K562 (cell line): ENCODE measurements around the gene GGA3. TPM values are rescaled to one million over a fixed set of nuclear protein-coding genes. Genes with fewer than 3 reads are reported as not detected.

Source experiments
- ATAC-seq: fragments of 200-7000 bp; cut with Tn5 transposase; 3 replicates; pipeline ENCODE4 v1.9.1; 2020; ENCODE audit warnings: moderate library complexity
- BruUV-seq: library from RNA; stranded (reverse); fragments of 400-500 nt; replicated peaks from 2 replicates; lab custom pipeline; 2021; lab: Mats Ljungman, UMichigan
- CTCF ChIA-PET: fragments of 300-600 bp; formaldehyde crosslinking; extraction: SDS; loops from one replicate; lab custom pipeline; 2021; ENCODE audit warnings: low intra/inter-chr PET ratio; lab: Yijun Ruan, JAX
- POLR2A ChIA-PET: fragments of 300-600, 350-650 bp; sonication (Branson Sonifier 250); formaldehyde crosslinking; extraction: SDS; loops from one replicate; lab custom pipeline; 2021; ENCODE audit warnings: antibody characterized with exemption, inconsistent platforms; lab: Yijun Ruan, JAX
- DNase-seq, 4 experiments: peaks; one replicate each; pipeline versions ENCODE4 v3.0.0 to v3.0.0-alpha.2; 2011 to 2018; ENCODE audit warnings: low spot score in 3 of 4, mixed read lengths in 3 of 4; ENCODE audit errors: extremely low read depth in 1 of 4
- FAIRE-seq: peaks from 2 replicates; lab custom pipeline; 2011; peaks lifted over from hg19 to GRCh38; lab: Jason Lieb, UNC
- H2AFZ ChIP-seq: 2 replicates; pipeline ENCODE4 v1.6.0; 2011; ENCODE audit warnings: low read depth, low read length, control low read depth, inconsistent platforms
- H3K27ac ChIP-seq: fragments of 200-600 bp; 3 replicates; pipeline ENCODE4 v1.8.0; 2011; ENCODE audit warnings: low read depth, mild to moderate bottlenecking, control low read depth, inconsistent platforms, low read length, moderate library complexity, mixed read lengths; ENCODE audit errors: extremely low read depth
- H3K27me3 ChIP-seq, 2 experiments: fragments of 300-600 bp in 1 of 2; 2 replicates in 1 of 2; 3 replicates in 1 of 2; pipeline versions ENCODE4 v1.6.0 to v1.8.0; 2011; ENCODE audit warnings: inconsistent platforms in 2 of 2, low read length in 2 of 2, mild to moderate bottlenecking in 1 of 2, mixed read lengths in 1 of 2, moderate library complexity in 1 of 2; ENCODE audit not compliant: control insufficient read depth in 2 of 2, insufficient read depth in 2 of 2
- H3K36me3 ChIP-seq: fragments of 300-600 bp; 3 replicates; pipeline ENCODE4 v1.8.0; 2011; ENCODE audit warnings: mild to moderate bottlenecking, low read length, inconsistent platforms; ENCODE audit not compliant: control insufficient read depth, insufficient read depth
- H3K4me1 ChIP-seq, 2 experiments: fragments of 200-600 bp in 1 of 2; replicated peaks in 1 of 2; 2 replicates in 1 of 2; 3 replicates in 1 of 2; pipeline versions ENCODE4 v1.5.1 to v1.8.0; 2011; ENCODE audit warnings: inconsistent platforms in 2 of 2, low read length in 2 of 2, mild to moderate bottlenecking in 1 of 2, mixed read lengths in 1 of 2, moderate library complexity in 1 of 2; ENCODE audit not compliant: control insufficient read depth in 2 of 2, insufficient read depth in 2 of 2
- H3K4me2 ChIP-seq: 2 replicates; pipeline ENCODE4 v1.6.1; 2011; ENCODE audit warnings: low read length, control low read depth, inconsistent platforms, mixed read lengths; ENCODE audit not compliant: insufficient read depth
- H3K4me3 ChIP-seq: fragments of 200-600 bp; sonication (generic), shearing (Covaris generic); 2 replicates; pipeline ENCODE4 v1.5.1; 2016; ENCODE audit warnings: control low read depth, inconsistent platforms
- H3K79me2 ChIP-seq: fragments of 200-600 bp; 3 replicates; pipeline ENCODE4 v1.8.0; 2011; ENCODE audit warnings: low read length, inconsistent platforms; ENCODE audit not compliant: control insufficient read depth, insufficient read depth
- H3K9ac ChIP-seq, 2 experiments: 2 replicates each; pipeline versions ENCODE4 v1.6.0 to v1.6.1; 2011; ENCODE audit warnings: low read depth in 2 of 2, low read length in 2 of 2, control low read depth in 1 of 2, inconsistent platforms in 1 of 2, mild to moderate bottlenecking in 1 of 2, mixed read lengths in 1 of 2; ENCODE audit not compliant: insufficient read depth in 1 of 2
- H3K9me1 ChIP-seq: one replicate; pipeline ENCODE4 v1.6.0; 2011; ENCODE audit warnings: inconsistent platforms, mild to moderate bottlenecking, low read length, moderate library complexity; ENCODE audit not compliant: control insufficient read depth, insufficient read depth
- H3K9me3 ChIP-seq: replicated peaks from 2 replicates; pipeline ENCODE4 v1.5.1; 2011; ENCODE audit warnings: low read depth, low read length, inconsistent platforms; ENCODE audit not compliant: control insufficient read depth, insufficient read depth
- H4K20me1 ChIP-seq: replicated peaks from 2 replicates; pipeline ENCODE4 v1.6.1; 2011; ENCODE audit warnings: low read length, inconsistent platforms, mixed read lengths; ENCODE audit not compliant: control insufficient read depth, insufficient read depth
- CREB3 ChIP-seq: fragments of 450-650 bp; conservative IDR thresholded peaks from 2 replicates; pipeline ENCODE4 v1.6.1; 2016; ENCODE audit warnings: missing genetic modification characterization, low read depth, mild to moderate bottlenecking, missing compliant biosample characterization, moderate library complexity
- POLR2G ChIP-seq: fragments of 200-400 bp; formaldehyde crosslinking; IDR thresholded peaks from 2 replicates; pipeline ENCODE4 v1.6.1; 2017; ENCODE audit warnings: low read depth, mild to moderate bottlenecking, antibody characterized with exemption, low read length, moderate library complexity
- RB1 ChIP-seq: fragments of 450-650 bp; IDR thresholded peaks from 2 replicates; pipeline ENCODE4 v1.6.1; 2017; ENCODE audit warnings: low read depth, mild to moderate bottlenecking
- RBFOX2 ChIP-seq: fragments of 200-400 bp; formaldehyde crosslinking; IDR thresholded peaks from 2 replicates; pipeline ENCODE4 v1.6.1; 2017; ENCODE audit warnings: low read depth, mild to moderate bottlenecking, low read length, moderate library complexity
- THAP7 ChIP-seq: fragments of 250-450 bp; sonication (Bioruptor Pico); IDR thresholded peaks from 2 replicates; pipeline ENCODE4 v1.5.0; 2021
- ZBTB26 ChIP-seq: fragments of 450-650 bp; formaldehyde crosslinking; IDR thresholded peaks from 2 replicates; pipeline ENCODE4 v1.4.0; 2022; ENCODE audit warnings: missing genetic modification characterization
- WGBS: fragments of 100-300 bp; shearing (Covaris generic); methylation state at CpG from one replicate; pipeline ENCODE4 v1.1.6; 2016; ENCODE audit warnings: low coverage, mixed read lengths; ENCODE audit not compliant: insufficient coverage; ENCODE audit errors: missing lambda C conversion rate; 5-methylcytosine and 5-hydroxymethylcytosine counted together
- in situ Hi-C: fragments of 300-500 bp; cut with MboI; formaldehyde crosslinking; loops from 4 replicates; pipeline ENCODE4 v1.15.0; 2018; ENCODE audit warnings: inconsistent platforms, mixed read lengths
- intact Hi-C: fragments of 100-400 bp; cut with micrococcal nuclease; formaldehyde crosslinking; loops from 2 replicates; pipeline ENCODE4 v1.14.2; 2022
- polyA plus RNA-seq, 8 experiments: library from polyadenylated mRNA; depleted of rRNA in 4 of 8; stranded (reverse) in 5 of 8; unstranded in 3 of 8; fragments of >200 nt; fragmentation: Nextera tagmentation in 2 of 8; fragmentation: Illumina TruSeq in 1 of 8; extraction: Ambion mirVana in 2 of 8; extraction: Trizol in 1 of 8; gene quantifications; 2 replicates each; pipeline versions ENCODE4 v1.2.1 to v1.2.3, GENCODE V29; 2011 to 2014; ENCODE audit warnings: inconsistent platforms in 1 of 8, missing spikeins in 1 of 8
- total RNA-seq, 7 experiments: library from RNA; depleted of rRNA in 6 of 7; stranded (reverse); fragments of >200 nt in 6 of 7; fragmentation: Illumina TruSeq in 2 of 7; extraction: Trizol in 2 of 7; gene quantifications; 2 replicates each; pipeline versions ENCODE4 v1.2.1 to v1.2.3, GENCODE V29; 2011 to 2021; ENCODE audit warnings: low replicate concordance in 1 of 7

The GGA3 gene
- total and polyA plus RNA-seq, 9 of the 15 experiments (the other 6 are each of a cell fraction or from before 2014, with no cell fraction given), result 5.7 to 64.9 (median 25.4) TPM

GRCh38 chr17:75265614-75266315 lies 4.4 kb upstream of the GGA3 start:
- H3K9ac ChIP-seq, result peak overlapping the region in 1 of 2 experiments; percentile 64; a peak in 2 of 4 replicates
- peaks cover 41% of the 10 kb centered on the region for H3K79me2 ChIP-seq
- H3K9me3 ChIP-seq, result no peaks in the 10 kb centered on the region
- no peaks in the 10 kb centered on the region for H3K9me1 ChIP-seq
- H4K20me1 ChIP-seq, result no peaks in the 10 kb centered on the region
- intact Hi-C loops (no loop called here), in situ Hi-C loops (loop anchor here (10.0 kb wide), 1 partner anchor 149 kb away; no protein-coding TSS in a partner anchor)
- DNase-seq, result no peak
- ChIA-PET POLR2A (interaction anchor here (0.7 to 3.2 kb wide), 3 partner anchors 23 to 108 kb away, joined by 3 to 23 read pairs (median 3); partner anchors contain the start of gene SLC25A19), CTCF (no interaction called here)
- H2AFZ ChIP-seq, result no peak overlapping the region
- no peak for FAIRE-seq
- H3K4me1 ChIP-seq, result peaks cover 23 to 42% of the 10 kb centered on the region in 2 experiments; a peak in 4 of 5 replicates
- no TSS peak for BruUV-seq
- H3K36me3 ChIP-seq, result peaks cover 46% of the 10 kb centered on the region; the same call in 2 of the 3 replicates
- no peak overlapping the region for H3K4me3 ChIP-seq
- H3K4me2 ChIP-seq, result no peak overlapping the region
- H3K27me3 ChIP-seq, result no peaks in the 10 kb centered on the region
- 97% methylated on average over 17 of the region's 17 CpGs for WGBS
- no peak overlapping the region for H3K27ac ChIP-seq
- ATAC-seq, result no peak
- no peak for TF ChIP-seq ZBTB26 (CRISPR knock-in tag)
- TF ChIP-seq RB1, result no peak
- TF ChIP-seq THAP7 (CRISPR knock-in tag), result no peak
- TF ChIP-seq RBFOX2, result peak; percentile 38; the same call in 1 of the 2 replicates
- peak; percentile 42 for TF ChIP-seq POLR2G
- no peak for TF ChIP-seq CREB3 (tag)
